ENCODE results near the gene USP12.

The USP12 gene

DNA sequence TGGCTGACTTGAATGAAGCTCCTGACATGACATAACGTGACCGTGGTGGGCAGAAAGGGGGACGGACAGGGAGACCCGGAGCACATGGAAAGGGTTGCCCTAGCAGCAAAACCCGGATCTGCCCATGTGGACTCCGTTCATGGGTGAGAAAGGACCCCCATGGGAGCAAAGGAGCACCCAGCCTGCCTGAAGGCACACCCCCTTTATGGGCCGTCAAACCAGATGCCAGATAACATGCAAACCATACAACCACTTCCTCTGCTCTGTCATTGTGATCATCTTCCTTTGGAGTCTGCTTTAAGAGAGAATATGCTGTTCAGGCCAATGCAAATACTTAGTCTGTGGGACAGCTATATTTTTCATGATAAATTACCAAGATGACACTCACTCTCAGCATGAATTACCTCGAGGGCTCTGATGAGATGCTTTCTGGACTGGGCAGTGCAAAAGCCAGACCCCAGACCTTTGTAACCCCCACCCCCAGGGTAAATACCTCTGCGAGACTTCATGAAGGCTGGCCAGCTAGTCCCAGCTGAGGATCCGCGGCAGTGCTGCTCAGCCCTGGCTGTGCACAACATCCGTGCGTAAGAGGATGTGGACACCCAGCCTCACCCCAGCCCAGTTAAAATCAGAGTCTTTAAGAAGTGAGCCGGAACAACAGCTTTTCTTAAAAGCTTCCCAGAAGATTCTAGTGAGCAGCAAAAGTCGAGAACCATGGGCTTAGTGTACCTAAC is 126.6 kb downstream of the USP12 start:
- Histone ChIP-seq H3K9me3 (ENCODE audit: severe bottlenecking) (no peaks in the 10 kb centered on the region), H3K27ac (no peak overlapping the region)

DNA sequence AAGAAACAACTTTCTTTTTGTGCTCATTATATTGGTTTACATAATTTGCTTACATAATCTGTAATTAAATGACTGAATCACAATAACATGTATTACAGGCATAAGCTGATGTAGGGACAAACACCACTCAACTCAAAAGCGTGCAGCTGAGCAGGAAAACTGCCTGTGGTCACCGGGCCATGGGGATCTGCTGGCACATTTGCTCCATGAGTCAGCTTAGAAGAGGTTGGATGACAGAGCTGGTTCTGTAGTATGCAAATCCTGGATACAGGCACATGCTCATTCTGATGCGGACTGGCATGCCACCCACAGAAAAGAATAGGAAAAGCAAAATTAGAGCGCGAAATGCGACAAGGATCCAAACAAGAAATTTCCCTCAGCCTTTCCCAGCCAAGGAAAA is 128.6 kb downstream of the USP12 start:
- H3K27ac ChIP-seq: no peak overlapping the region
- TF ChIP-seq, protein P1, sequence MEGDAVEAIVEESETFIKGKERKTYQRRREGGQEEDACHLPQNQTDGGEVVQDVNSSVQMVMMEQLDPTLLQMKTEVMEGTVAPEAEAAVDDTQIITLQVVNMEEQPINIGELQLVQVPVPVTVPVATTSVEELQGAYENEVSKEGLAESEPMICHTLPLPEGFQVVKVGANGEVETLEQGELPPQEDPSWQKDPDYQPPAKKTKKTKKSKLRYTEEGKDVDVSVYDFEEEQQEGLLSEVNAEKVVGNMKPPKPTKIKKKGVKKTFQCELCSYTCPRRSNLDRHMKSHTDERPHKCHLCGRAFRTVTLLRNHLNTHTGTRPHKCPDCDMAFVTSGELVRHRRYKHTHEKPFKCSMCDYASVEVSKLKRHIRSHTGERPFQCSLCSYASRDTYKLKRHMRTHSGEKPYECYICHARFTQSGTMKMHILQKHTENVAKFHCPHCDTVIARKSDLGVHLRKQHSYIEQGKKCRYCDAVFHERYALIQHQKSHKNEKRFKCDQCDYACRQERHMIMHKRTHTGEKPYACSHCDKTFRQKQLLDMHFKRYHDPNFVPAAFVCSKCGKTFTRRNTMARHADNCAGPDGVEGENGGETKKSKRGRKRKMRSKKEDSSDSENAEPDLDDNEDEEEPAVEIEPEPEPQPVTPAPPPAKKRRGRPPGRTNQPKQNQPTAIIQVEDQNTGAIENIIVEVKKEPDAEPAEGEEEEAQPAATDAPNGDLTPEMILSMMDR (IDR thresholded peaks at IDR 0.05; ENCODE audit: low read depth, low read length): no peak
- no peaks in the 10 kb centered on the region for H3K36me3 ChIP-seq
- no peak for DNase-seq
- H3K27me3 ChIP-seq (ENCODE audit: insufficient read depth, low read depth, severe bottlenecking): no peaks in the 10 kb centered on the region
- H3K9me3 ChIP-seq (ENCODE audit: severe bottlenecking): no peaks in the 10 kb centered on the region
- H3K4me3 ChIP-seq (ENCODE audit: low read depth, low read length): no peak overlapping the region

More for the DNA sequence above, 126.6 kb downstream of the USP12 start:
- Histone ChIP-seq H3K27me3 (ENCODE audit: insufficient read depth, low read depth, severe bottlenecking) (no peaks in the 10 kb centered on the region), H3K36me3 (no peaks in the 10 kb centered on the region), H3K4me3 (ENCODE audit: low read depth, low read length) (no peak overlapping the region)
- DNase-seq: no peak
- TF ChIP-seq, protein P1 (IDR thresholded peaks at IDR 0.05; ENCODE audit: low read depth, low read length): no peak

- Histone ChIP-seq H3K9me3 (ENCODE audit: severe bottlenecking) (no peaks in the 10 kb centered on the region), H3K4me3 (ENCODE audit: low read depth, low read length) (no peak overlapping the region), H3K27me3 (ENCODE audit: insufficient read depth, low read depth, severe bottlenecking) (no peaks in the 10 kb centered on the region), H3K27ac (no peak overlapping the region), H3K36me3 (no peaks in the 10 kb centered on the region)
- no peak for DNase-seq
- TF ChIP-seq, protein P1 (IDR thresholded peaks at IDR 0.05; ENCODE audit: low read depth, low read length): no peak
Observed at GRCh38 chr13:27041341-27041740, 130.3 kb downstream of the USP12 start.

DNA sequence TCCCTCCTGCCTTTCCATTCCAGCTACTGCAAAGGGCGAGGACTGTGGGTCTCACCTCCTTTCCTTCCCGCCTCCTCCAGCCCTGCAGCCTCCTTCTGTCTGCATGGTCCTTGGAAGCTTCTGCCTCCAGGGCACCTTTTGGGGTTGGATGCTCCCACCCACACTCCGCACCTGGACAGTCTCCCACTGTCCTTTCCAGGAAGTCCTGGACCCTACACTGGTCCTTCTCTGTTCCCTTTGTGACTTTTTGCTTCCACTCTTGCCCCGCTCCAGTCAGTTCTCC is 130.8 kb downstream of the USP12 start:
- Histone ChIP-seq H3K36me3 (no peaks in the 10 kb centered on the region), H3K27me3 (ENCODE audit: insufficient read depth, low read depth, severe bottlenecking) (no peaks in the 10 kb centered on the region), H3K9me3 (ENCODE audit: severe bottlenecking) (no peaks in the 10 kb centered on the region), H3K4me3 (ENCODE audit: low read depth, low read length) (no peak overlapping the region), H3K27ac (no peak overlapping the region)
- TF ChIP-seq, protein P1 (IDR thresholded peaks at IDR 0.05; ENCODE audit: low read depth, low read length): no peak
- DNase-seq: no peak

DNA sequence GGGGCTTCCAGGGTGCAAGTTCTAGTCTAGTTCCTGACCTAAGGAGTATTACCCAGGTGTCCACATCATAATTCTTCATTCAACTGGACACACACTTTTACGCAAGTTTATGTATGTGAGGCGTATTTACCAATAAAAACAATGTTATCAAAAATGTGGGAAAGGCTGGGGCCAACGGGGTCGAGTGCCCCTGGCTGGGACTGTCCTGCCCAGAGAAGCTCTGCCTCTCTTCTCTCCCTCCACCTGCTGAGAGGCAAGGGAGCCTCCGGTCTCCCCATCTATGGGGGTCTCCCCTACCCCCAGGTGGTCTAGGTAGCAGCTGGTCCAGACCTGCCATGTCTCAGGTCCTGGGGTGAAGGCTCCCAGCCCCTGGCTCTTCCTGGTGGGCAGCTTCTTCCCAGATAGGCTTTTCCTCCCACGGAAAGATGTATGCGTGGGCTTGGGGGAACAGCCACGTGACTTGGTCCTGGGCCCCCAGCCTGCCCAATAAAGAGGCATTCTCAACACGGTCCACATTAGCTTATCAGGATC is 132.4 kb downstream of the USP12 start:
- no peak for DNase-seq
- no peaks in the 10 kb centered on the region for H3K27me3 ChIP-seq (ENCODE audit: insufficient read depth, low read depth, severe bottlenecking)
- no peaks in the 10 kb centered on the region for H3K36me3 ChIP-seq
- H3K9me3 ChIP-seq (ENCODE audit: severe bottlenecking): no peaks in the 10 kb centered on the region
- TF ChIP-seq, protein P1 (IDR thresholded peaks at IDR 0.05; ENCODE audit: low read depth, low read length): no peak
- no peak overlapping the region for H3K27ac ChIP-seq
- no peak overlapping the region for H3K4me3 ChIP-seq (ENCODE audit: low read depth, low read length)

DNA sequence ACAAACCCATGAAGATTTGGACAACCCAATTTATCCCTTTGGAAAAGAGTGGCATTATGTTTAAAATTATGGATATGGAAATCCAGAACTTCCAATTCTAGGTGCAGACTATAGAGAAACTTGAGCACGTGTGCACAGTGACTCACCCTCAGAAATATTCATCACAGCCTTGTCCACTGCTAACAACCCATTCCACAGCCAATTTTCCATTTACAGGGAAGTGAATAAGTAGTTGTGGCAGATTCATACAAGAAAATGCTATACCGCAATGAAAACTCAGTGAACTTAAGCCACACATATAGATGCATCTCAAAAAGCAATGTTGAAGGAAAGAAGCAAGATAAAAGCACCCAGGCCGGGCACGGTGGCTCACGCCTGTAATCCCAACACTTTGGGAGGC is 133.3 kb downstream of the USP12 start:
- TF ChIP-seq, protein P1 (IDR thresholded peaks at IDR 0.05; ENCODE audit: low read depth, low read length): no peak
- Histone ChIP-seq H3K9me3 (ENCODE audit: severe bottlenecking) (no peaks in the 10 kb centered on the region), H3K27ac (no peak overlapping the region), H3K4me3 (ENCODE audit: low read depth, low read length) (no peak overlapping the region), H3K36me3 (no peaks in the 10 kb centered on the region), H3K27me3 (ENCODE audit: insufficient read depth, low read depth, severe bottlenecking) (no peaks in the 10 kb centered on the region)
- no peak for DNase-seq
